Measurements from ENCODE around the gene BBS5. TPM values are rescaled to one million over a fixed set of nuclear protein-coding genes. Genes with fewer than 3 reads are reported as not detected.
A peak's percentile ranks its signal among the peaks of the same experiment; 100 is the strongest.
"Not testable (repeated sequence)": the region's sequence is repeated elsewhere in the genome, so short reads cannot be mapped to it uniquely, and the experiment has no call there.

Gene BBS5
- total RNA-seq, 1 experiment from 2014 or later = 0.31 TPM

GRCh38 chr2:169528271-169528701 lies 49.0 kb downstream of the BBS5 start:
- no peak overlapping the region for H2AFZ ChIP-seq
- ChIA-PET POLR2A (ENCODE audit: unreplicated experiment) (no interaction called here), CTCF (no interaction called here)
- H3K4me1 ChIP-seq (replicated peaks; ENCODE audit: insufficient read depth) = no peaks in the 10 kb centered on the region
- no peaks in the 10 kb centered on the region for H3K27me3 ChIP-seq (ENCODE audit: insufficient read depth, low read depth)
- no peaks in the 10 kb centered on the region for H3F3A ChIP-seq (ENCODE audit: insufficient read depth, low read depth)
- no peaks in the 10 kb centered on the region for H4K20me1 ChIP-seq (ENCODE audit: insufficient read depth)
- H3K4me2 ChIP-seq = no peak overlapping the region
- TF ChIP-seq CTCF (conservative IDR thresholded peaks at IDR 0.05) = peak; percentile 78
- TF ChIP-seq EZH2 (IDR thresholded peaks at IDR 0.05; ENCODE audit: low read depth) = no peak
- DNase-seq = peak in 1 of 2 experiments; percentile 40
- no peaks in the 10 kb centered on the region for H3K79me2 ChIP-seq (ENCODE audit: low read depth)
- no peak overlapping the region for H3K27ac ChIP-seq
- intact Hi-C loops (cut with micrococcal nuclease; ENCODE audit: unreplicated experiment) = loop anchor here (5.0 kb wide), 1 partner anchor 399 kb away; no protein-coding TSS in a partner anchor
- BruUV-seq (replicated peaks) = no TSS peak
- H3K9me2 ChIP-seq (ENCODE audit: insufficient read depth) = no peaks in the 10 kb centered on the region
- no peaks in the 10 kb centered on the region for H3K9me3 ChIP-seq (ENCODE audit: insufficient read depth, low read depth)
- no peak overlapping the region for H3K4me3 ChIP-seq
- no peaks in the 10 kb centered on the region for H3K36me3 ChIP-seq (ENCODE audit: low read depth)

- POLR2A ChIA-PET (ENCODE audit: unreplicated experiment) = interaction anchor here (0.6 kb wide), 1 partner anchor 33 kb away, joined by 5 read pairs; no protein-coding TSS in a partner anchor
- CTCF ChIA-PET, H2AFZ ChIP-seq: not testable (repeated sequence)
Observed at GRCh38 chr2:169539460-169539859, 60.2 kb downstream of the BBS5 start.

GRCh38 chr2:169540146-169540545 lies 60.9 kb downstream of the BBS5 start:
- H3F3A ChIP-seq (ENCODE audit: insufficient read depth, low read depth) = no peaks in the 10 kb centered on the region
- ChIA-PET POLR2A (ENCODE audit: unreplicated experiment) (no interaction called here), CTCF (no interaction called here)
- H3K27me3 ChIP-seq (ENCODE audit: insufficient read depth, low read depth) = no peaks in the 10 kb centered on the region
- intact Hi-C loops (cut with micrococcal nuclease; ENCODE audit: unreplicated experiment) = no loop called here
- H3K27ac ChIP-seq = no peak overlapping the region
- no peaks in the 10 kb centered on the region for H3K4me1 ChIP-seq (replicated peaks; ENCODE audit: insufficient read depth)
- BruUV-seq (replicated peaks) = no TSS peak
- no peaks in the 10 kb centered on the region for H3K9me2 ChIP-seq (ENCODE audit: insufficient read depth)
- no peak overlapping the region for H3K4me2 ChIP-seq
- DNase-seq = no peak
- H4K20me1 ChIP-seq (ENCODE audit: insufficient read depth) = no peaks in the 10 kb centered on the region
- H3K79me2 ChIP-seq (ENCODE audit: low read depth) = no peaks in the 10 kb centered on the region
- no peak for TF ChIP-seq CTCF (conservative IDR thresholded peaks at IDR 0.05)
- no peak for TF ChIP-seq EZH2 (IDR thresholded peaks at IDR 0.05; ENCODE audit: low read depth)
- no peaks in the 10 kb centered on the region for H3K9me3 ChIP-seq (ENCODE audit: insufficient read depth, low read depth)
- no peak overlapping the region for H3K4me3 ChIP-seq
- no peaks in the 10 kb centered on the region for H3K36me3 ChIP-seq (ENCODE audit: low read depth)
- H2AFZ ChIP-seq = no peak overlapping the region

More at GRCh38 chr2:169539460-169539859, 60.2 kb downstream of the BBS5 start:
- H3F3A ChIP-seq (ENCODE audit: insufficient read depth, low read depth); H3K9me3 ChIP-seq (ENCODE audit: insufficient read depth, low read depth); H3K79me2 ChIP-seq (ENCODE audit: low read depth); H3K36me3 ChIP-seq (ENCODE audit: low read depth); H3K4me3 ChIP-seq; intact Hi-C loops (cut with micrococcal nuclease; ENCODE audit: unreplicated experiment); H4K20me1 ChIP-seq (ENCODE audit: insufficient read depth); H3K4me1 ChIP-seq (replicated peaks; ENCODE audit: insufficient read depth); H3K9me2 ChIP-seq (ENCODE audit: insufficient read depth); H3K27me3 ChIP-seq (ENCODE audit: insufficient read depth, low read depth); H3K4me2 ChIP-seq; DNase-seq; H3K27ac ChIP-seq; BruUV-seq (replicated peaks): not testable (repeated sequence)

- Histone ChIP-seq H3K27ac (no peak overlapping the region), H3K4me1 (replicated peaks; ENCODE audit: insufficient read depth) (no peaks in the 10 kb centered on the region), H4K20me1 (ENCODE audit: insufficient read depth) (no peaks in the 10 kb centered on the region), H3K4me3 (no peak overlapping the region), H3K9me3 (ENCODE audit: insufficient read depth, low read depth) (no peaks in the 10 kb centered on the region), H3K36me3 (ENCODE audit: low read depth) (no peaks in the 10 kb centered on the region), H2AFZ (no peak overlapping the region), H3K27me3 (ENCODE audit: insufficient read depth, low read depth) (no peaks in the 10 kb centered on the region), H3K79me2 (ENCODE audit: low read depth) (no peaks in the 10 kb centered on the region), H3F3A (ENCODE audit: insufficient read depth, low read depth) (no peaks in the 10 kb centered on the region), H3K4me2 (no peak overlapping the region), H3K9me2 (ENCODE audit: insufficient read depth) (no peaks in the 10 kb centered on the region)
- no peak for DNase-seq
- TF ChIP-seq CTCF (conservative IDR thresholded peaks at IDR 0.05) (no peak), EZH2 (IDR thresholded peaks at IDR 0.05; ENCODE audit: low read depth) (no peak)
- ChIA-PET CTCF (interaction anchor here (0.5 kb wide), 1 partner anchor 1408 kb away, joined by 3 read pairs; no protein-coding TSS in a partner anchor), POLR2A (ENCODE audit: unreplicated experiment) (no interaction called here)
- intact Hi-C loops (cut with micrococcal nuclease; ENCODE audit: unreplicated experiment) = no loop called here
- no TSS peak for BruUV-seq (replicated peaks)
Observed at GRCh38 chr2:169542433-169542832, 63.1 kb downstream of the BBS5 start.
